ENCODE measurements around the gene COTL1.

- TF ChIP-seq, protein P1, sequence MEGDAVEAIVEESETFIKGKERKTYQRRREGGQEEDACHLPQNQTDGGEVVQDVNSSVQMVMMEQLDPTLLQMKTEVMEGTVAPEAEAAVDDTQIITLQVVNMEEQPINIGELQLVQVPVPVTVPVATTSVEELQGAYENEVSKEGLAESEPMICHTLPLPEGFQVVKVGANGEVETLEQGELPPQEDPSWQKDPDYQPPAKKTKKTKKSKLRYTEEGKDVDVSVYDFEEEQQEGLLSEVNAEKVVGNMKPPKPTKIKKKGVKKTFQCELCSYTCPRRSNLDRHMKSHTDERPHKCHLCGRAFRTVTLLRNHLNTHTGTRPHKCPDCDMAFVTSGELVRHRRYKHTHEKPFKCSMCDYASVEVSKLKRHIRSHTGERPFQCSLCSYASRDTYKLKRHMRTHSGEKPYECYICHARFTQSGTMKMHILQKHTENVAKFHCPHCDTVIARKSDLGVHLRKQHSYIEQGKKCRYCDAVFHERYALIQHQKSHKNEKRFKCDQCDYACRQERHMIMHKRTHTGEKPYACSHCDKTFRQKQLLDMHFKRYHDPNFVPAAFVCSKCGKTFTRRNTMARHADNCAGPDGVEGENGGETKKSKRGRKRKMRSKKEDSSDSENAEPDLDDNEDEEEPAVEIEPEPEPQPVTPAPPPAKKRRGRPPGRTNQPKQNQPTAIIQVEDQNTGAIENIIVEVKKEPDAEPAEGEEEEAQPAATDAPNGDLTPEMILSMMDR (IDR thresholded peaks at IDR 0.05 in 4 of 5, conservative IDR thresholded peaks at IDR 0.05 in 1 of 5): no peak
- TF ChIP-seq POLR2A (IDR thresholded peaks at IDR 0.05): no peak
These were observed 23.2 kb downstream of the COTL1 start for GRCh38 chr16:84594725-84595038.
